NT2/D1 (cell line): ENCODE measurements around the gene SPATA32.

Experiments used
- SUZ12 ChIP-seq: IDR thresholded peaks from 2 replicates; pipeline ENCODE4 v1.6.1; 2011; ENCODE audit not compliant: insufficient read length, insufficient read depth; ENCODE audit errors: extremely low read depth
- YY1 ChIP-seq: IDR thresholded peaks from 2 replicates; pipeline ENCODE4 v1.6.1; 2011; ENCODE audit not compliant: insufficient read length, insufficient read depth
- ZNF274 ChIP-seq: IDR thresholded peaks from 2 replicates; pipeline ENCODE4 v1.6.1; 2011; ENCODE audit warnings: mild to moderate bottlenecking, low read depth, low read length

DNA sequence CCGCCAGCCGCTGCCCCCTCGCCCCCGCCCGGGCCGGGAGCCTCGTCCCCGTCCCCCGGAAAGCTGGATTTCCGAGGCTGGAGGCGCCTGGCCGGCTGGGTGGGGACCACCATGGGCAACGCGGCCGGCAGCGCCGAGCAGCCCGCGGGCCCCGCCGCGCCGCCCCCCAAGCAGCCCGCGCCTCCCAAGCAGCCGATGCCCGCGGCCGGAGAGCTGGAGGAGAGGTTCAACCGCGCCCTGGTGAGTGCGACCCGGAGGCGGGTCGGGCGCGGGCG is 39.9 kb downstream of the SPATA32 start:
- TF ChIP-seq ZNF274 (no peak), YY1 (no peak), SUZ12 (peak; percentile 18)
